Measurements from ENCODE around the gene DOCK11.

DOCK11 gene

DNA sequence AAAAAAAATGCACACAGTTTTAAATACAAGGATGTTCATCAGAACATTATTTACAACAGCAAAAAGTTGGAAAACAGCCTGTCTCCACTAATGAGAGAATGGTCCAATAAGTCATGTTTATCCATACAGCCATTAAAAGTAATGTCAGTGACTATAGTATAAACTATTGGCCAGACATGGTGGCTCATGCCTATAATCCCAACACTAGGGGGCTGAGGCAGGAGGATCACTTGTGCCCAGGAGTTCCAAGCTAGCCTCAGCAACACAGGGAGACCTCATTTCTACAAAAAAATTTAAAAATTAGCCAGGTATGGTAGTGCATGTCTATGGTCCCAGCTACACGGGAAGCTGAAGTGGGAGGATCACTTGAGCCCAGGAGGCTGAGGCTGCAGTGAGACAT is 183.7 kb downstream of the DOCK11 start:
- no peak for DNase-seq (ENCODE audit: low read depth)
- no peak overlapping the region for H3K4me3 ChIP-seq (ENCODE audit: low read depth, low read length)
- TF ChIP-seq MYC (IDR thresholded peaks at IDR 0.05; ENCODE audit: low read depth, low read length) (no peak), POLR2A (IDR thresholded peaks at IDR 0.05; ENCODE audit: extremely low read depth, insufficient read length) (no peak), MAX (IDR thresholded peaks at IDR 0.05; ENCODE audit: low read depth, low read length) (no peak)
- TF ChIP-seq, protein P1, sequence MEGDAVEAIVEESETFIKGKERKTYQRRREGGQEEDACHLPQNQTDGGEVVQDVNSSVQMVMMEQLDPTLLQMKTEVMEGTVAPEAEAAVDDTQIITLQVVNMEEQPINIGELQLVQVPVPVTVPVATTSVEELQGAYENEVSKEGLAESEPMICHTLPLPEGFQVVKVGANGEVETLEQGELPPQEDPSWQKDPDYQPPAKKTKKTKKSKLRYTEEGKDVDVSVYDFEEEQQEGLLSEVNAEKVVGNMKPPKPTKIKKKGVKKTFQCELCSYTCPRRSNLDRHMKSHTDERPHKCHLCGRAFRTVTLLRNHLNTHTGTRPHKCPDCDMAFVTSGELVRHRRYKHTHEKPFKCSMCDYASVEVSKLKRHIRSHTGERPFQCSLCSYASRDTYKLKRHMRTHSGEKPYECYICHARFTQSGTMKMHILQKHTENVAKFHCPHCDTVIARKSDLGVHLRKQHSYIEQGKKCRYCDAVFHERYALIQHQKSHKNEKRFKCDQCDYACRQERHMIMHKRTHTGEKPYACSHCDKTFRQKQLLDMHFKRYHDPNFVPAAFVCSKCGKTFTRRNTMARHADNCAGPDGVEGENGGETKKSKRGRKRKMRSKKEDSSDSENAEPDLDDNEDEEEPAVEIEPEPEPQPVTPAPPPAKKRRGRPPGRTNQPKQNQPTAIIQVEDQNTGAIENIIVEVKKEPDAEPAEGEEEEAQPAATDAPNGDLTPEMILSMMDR (IDR thresholded peaks at IDR 0.05; ENCODE audit: low read depth, low read length): no peak

GRCh38 chrX:118682258-118683014 is 186.8 kb downstream of the DOCK11 start:
- no peak for DNase-seq (ENCODE audit: low read depth)
- H3K4me3 ChIP-seq (ENCODE audit: low read depth, low read length): no peak overlapping the region
- no peak for TF ChIP-seq POLR2A (IDR thresholded peaks at IDR 0.05; ENCODE audit: extremely low read depth, insufficient read length)
- TF ChIP-seq MAX (IDR thresholded peaks at IDR 0.05; ENCODE audit: low read depth, low read length): no peak
- TF ChIP-seq, protein P1 (IDR thresholded peaks at IDR 0.05; ENCODE audit: low read depth, low read length): no peak

DNA sequence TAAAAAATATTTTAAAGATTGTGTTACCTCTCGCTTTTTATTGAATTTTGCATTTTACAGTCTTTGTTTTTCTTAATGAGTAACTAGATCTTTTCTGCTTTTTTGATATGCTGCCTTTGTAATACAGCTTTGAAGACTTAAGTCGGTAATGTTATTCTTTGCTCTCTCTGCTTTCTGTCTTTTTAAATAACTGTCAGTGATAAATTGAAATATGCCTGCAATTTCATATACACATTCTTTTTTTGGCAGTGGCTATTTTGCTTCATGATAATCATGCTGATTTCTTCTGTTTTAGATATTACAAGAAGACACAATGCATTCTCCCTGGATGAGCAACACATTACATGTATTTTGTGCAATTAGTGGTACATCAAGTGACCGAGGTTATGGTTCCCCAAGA is 189.8 kb downstream of the DOCK11 start:
- no peak for DNase-seq (ENCODE audit: low read depth)
- TF ChIP-seq POLR2A (IDR thresholded peaks at IDR 0.05; ENCODE audit: extremely low read depth, insufficient read length): no peak
- no peak for TF ChIP-seq MAX (IDR thresholded peaks at IDR 0.05; ENCODE audit: low read depth, low read length)
- TF ChIP-seq, protein P1 (IDR thresholded peaks at IDR 0.05; ENCODE audit: low read depth, low read length): no peak
- no peak for TF ChIP-seq MYC (IDR thresholded peaks at IDR 0.05; ENCODE audit: low read depth, low read length)
- no peak overlapping the region for H3K4me3 ChIP-seq (ENCODE audit: low read depth, low read length)

DNA sequence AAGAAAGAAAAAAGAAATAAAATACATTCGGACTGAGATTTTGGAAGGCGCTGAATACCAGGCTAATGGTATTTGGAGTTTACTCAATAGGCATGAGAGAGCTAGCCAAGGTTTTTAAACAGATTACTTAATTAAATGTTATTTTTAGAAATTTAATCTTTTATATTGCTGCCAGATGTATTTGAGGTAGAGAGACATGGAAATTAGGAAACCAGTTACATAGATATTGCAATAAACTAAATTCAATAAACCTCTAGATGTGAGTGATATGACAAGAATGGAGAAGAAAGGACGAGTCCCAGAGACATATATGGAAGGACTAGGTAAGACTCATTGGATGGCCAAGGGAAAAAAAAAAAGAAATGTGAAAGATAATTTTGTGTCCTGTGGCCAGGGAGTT is 193.3 kb downstream of the DOCK11 start:
- no peak overlapping the region for H3K4me3 ChIP-seq (ENCODE audit: low read depth, low read length)
- DNase-seq (ENCODE audit: low read depth): no peak
- TF ChIP-seq MYC (IDR thresholded peaks at IDR 0.05; ENCODE audit: low read depth, low read length) (no peak), POLR2A (IDR thresholded peaks at IDR 0.05; ENCODE audit: extremely low read depth, insufficient read length) (no peak), MAX (IDR thresholded peaks at IDR 0.05; ENCODE audit: low read depth, low read length) (no peak)
- TF ChIP-seq, protein P1 (IDR thresholded peaks at IDR 0.05; ENCODE audit: low read depth, low read length): no peak

DNA sequence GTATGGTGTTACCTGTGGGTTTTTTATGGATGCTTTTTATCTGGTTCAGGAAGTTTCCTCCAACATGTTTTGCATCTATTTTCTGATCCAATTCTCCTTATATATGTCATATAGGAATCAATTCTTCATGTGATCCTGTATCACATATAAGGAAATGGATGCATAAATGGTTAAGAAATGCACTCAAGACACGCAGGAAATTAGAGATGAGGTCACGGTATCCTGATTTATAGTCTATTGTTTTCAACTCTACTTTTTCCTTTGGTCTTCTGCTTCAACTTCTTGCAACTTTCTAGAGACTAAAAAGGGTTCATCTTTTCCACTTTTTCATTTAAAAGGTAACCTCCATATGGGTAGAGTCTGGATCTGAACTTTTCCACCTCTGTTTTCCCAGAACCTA is 198.2 kb downstream of the DOCK11 start:
- no peak overlapping the region for H3K4me3 ChIP-seq (ENCODE audit: low read depth, low read length)
- no peak for DNase-seq (ENCODE audit: low read depth)
- TF ChIP-seq MYC (IDR thresholded peaks at IDR 0.05; ENCODE audit: low read depth, low read length) (no peak), POLR2A (IDR thresholded peaks at IDR 0.05; ENCODE audit: extremely low read depth, insufficient read length) (no peak), MAX (IDR thresholded peaks at IDR 0.05; ENCODE audit: low read depth, low read length) (no peak)
- TF ChIP-seq, protein P1 (IDR thresholded peaks at IDR 0.05; ENCODE audit: low read depth, low read length): no peak

Measured in NB4 (cell line).